Stimulated activated CD8-positive, alpha-beta memory T cell treated with anti-CD3 and anti-CD28 coated beads, Interleukin-7, amount 100 ng/mL, for 48 hours (primary cell): Measurements from ENCODE around the gene GPR17.

Experiments used
- DNase-seq, 2 donors: peaks; one replicate each; pipeline ENCODE4 v3.0.0-alpha.2; 2020; ENCODE audit warnings: low read depth in 1 of 2; ENCODE audit errors: extremely low read depth in 1 of 2

The GPR17 gene

GRCh38 chr2:127614246-127614645 is 31.7 kb upstream of the GPR17 start:
- DNase-seq: no peak

- no peak for DNase-seq
These were observed 31.2 kb upstream of the GPR17 start for GRCh38 chr2:127614731-127615130.

- DNase-seq: no peak
These were observed 30.3 kb upstream of the GPR17 start for GRCh38 chr2:127615511-127616166.

- DNase-seq: no peak
These were observed 27.3 kb upstream of the GPR17 start for GRCh38 chr2:127618551-127619202.

- no peak for DNase-seq
These were observed 26.8 kb upstream of the GPR17 start for GRCh38 chr2:127619203-127619590.

- DNase-seq: no peak
These were observed 25.9 kb upstream of the GPR17 start for GRCh38 chr2:127619877-127620705.

- no peak for DNase-seq
These were observed 25.1 kb upstream of the GPR17 start for GRCh38 chr2:127620866-127621265.

- no peak for DNase-seq
These were observed 23.9 kb upstream of the GPR17 start for GRCh38 chr2:127621981-127622431.

- DNase-seq: no peak
These were observed 23.2 kb upstream of the GPR17 start for GRCh38 chr2:127622561-127623387.

GRCh38 chr2:127623388-127624319 is 22.3 kb upstream of the GPR17 start:
- no peak for DNase-seq

GRCh38 chr2:127624320-127624755 is 21.6 kb upstream of the GPR17 start:
- DNase-seq: no peak

- no peak for DNase-seq
These were observed 21.0 kb upstream of the GPR17 start for GRCh38 chr2:127624756-127625571.

- no peak for DNase-seq
These were observed 20.4 kb upstream of the GPR17 start for GRCh38 chr2:127625572-127625951.

- DNase-seq: no peak
These were observed 19.8 kb upstream of the GPR17 start for GRCh38 chr2:127626175-127626574.

- DNase-seq: no peak
These were observed 18.8 kb upstream of the GPR17 start for GRCh38 chr2:127626917-127627739.

- no peak for DNase-seq
These were observed 18.0 kb upstream of the GPR17 start for GRCh38 chr2:127627740-127628571.
